ENCODE results near the gene PAAF1.

The PAAF1 gene

GRCh38 chr11:73860202-73860601 is 16.6 kb upstream of the PAAF1 start:
- Histone ChIP-seq H3K27ac (no peak overlapping the region), H3K4me1 (no peaks in the 10 kb centered on the region), H3K4me3 (no peak overlapping the region), H3K36me3 (peaks cover 6 to 33% (median 26%) of the 10 kb centered on the region in 3 donors), H3K27me3 (no peaks in the 10 kb centered on the region), H3K9me3 (no peaks in the 10 kb centered on the region)
- intact Hi-C loops (cut with DNase I; ENCODE audit: low total_unique reads): no loop called here
- no peak for TF ChIP-seq CTCF (IDR thresholded peaks at IDR 0.05)
- DNase-seq: no peak

- no peak for DNase-seq
- TF ChIP-seq CTCF (IDR thresholded peaks at IDR 0.05): no peak
- Histone ChIP-seq H3K4me1 (no peaks in the 10 kb centered on the region), H3K4me3 (no peak overlapping the region), H3K27me3 (no peaks in the 10 kb centered on the region), H3K9me3 (no peaks in the 10 kb centered on the region), H3K27ac (no peak overlapping the region), H3K36me3 (peaks cover 3 to 35% (median 28%) of the 10 kb centered on the region in 3 donors)
- intact Hi-C loops (cut with DNase I; ENCODE audit: low total_unique reads): no loop called here
Measured at GRCh38 chr11:73862986-73863385, 13.8 kb upstream of the PAAF1 start.

GRCh38 chr11:73866095-73866579 is 10.7 kb upstream of the PAAF1 start:
- Histone ChIP-seq H3K27me3 (no peaks in the 10 kb centered on the region), H3K4me3 (no peak overlapping the region), H3K27ac (no peak overlapping the region), H3K4me1 (no peaks in the 10 kb centered on the region), H3K36me3 (peaks cover 3 to 34% (median 18%) of the 10 kb centered on the region in 3 donors), H3K9me3 (no peaks in the 10 kb centered on the region)
- intact Hi-C loops (cut with DNase I; ENCODE audit: low total_unique reads): no loop called here
- DNase-seq: no peak
- no peak for TF ChIP-seq CTCF (IDR thresholded peaks at IDR 0.05)

GRCh38 chr11:73866586-73866996 is 10.2 kb upstream of the PAAF1 start:
- Histone ChIP-seq H3K36me3 (peaks cover 3 to 31% (median 17%) of the 10 kb centered on the region in 3 donors), H3K4me3 (no peak overlapping the region), H3K27me3 (no peaks in the 10 kb centered on the region), H3K4me1 (no peaks in the 10 kb centered on the region), H3K9me3 (no peaks in the 10 kb centered on the region), H3K27ac (no peak overlapping the region)
- intact Hi-C loops (cut with DNase I; ENCODE audit: low total_unique reads): no loop called here
- no peak for DNase-seq
- TF ChIP-seq CTCF (IDR thresholded peaks at IDR 0.05): no peak

GRCh38 chr11:73869332-73869949 is 7.4 kb upstream of the PAAF1 start:
- intact Hi-C loops (cut with DNase I; ENCODE audit: low total_unique reads): no loop called here
- Histone ChIP-seq H3K27ac (no peak overlapping the region), H3K27me3 (no peaks in the 10 kb centered on the region), H3K4me1 (no peaks in the 10 kb centered on the region), H3K36me3 (peaks cover 9 to 39% (median 35%) of the 10 kb centered on the region in 3 donors), H3K4me3 (no peak overlapping the region), H3K9me3 (no peaks in the 10 kb centered on the region)
- no peak for DNase-seq
- TF ChIP-seq CTCF (IDR thresholded peaks at IDR 0.05): no peak

Measured in tibial artery (tissue), 4 donors.